ENCODE results near the gene CNTN5.

DNA sequence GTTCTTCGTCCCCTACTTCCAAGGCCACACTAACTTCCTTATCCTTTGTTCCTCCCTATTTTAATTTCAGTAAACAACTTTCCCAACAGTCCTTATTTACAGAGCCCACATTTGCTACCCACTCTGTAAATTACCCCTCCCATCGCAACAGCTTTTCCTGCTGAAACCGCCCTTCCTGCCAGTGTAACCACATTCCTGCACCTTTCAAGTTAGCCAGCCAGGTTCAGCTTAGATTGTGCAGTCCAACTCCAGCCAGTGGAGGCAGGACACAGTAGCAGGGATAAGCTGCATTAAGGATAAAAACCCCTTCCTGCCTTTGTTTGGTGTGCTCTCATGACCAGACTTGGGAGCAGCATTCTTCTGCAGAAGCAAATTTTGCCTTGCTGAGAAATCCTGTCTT is 898.0 kb downstream of the CNTN5 start:
- TF ChIP-seq, protein P1, sequence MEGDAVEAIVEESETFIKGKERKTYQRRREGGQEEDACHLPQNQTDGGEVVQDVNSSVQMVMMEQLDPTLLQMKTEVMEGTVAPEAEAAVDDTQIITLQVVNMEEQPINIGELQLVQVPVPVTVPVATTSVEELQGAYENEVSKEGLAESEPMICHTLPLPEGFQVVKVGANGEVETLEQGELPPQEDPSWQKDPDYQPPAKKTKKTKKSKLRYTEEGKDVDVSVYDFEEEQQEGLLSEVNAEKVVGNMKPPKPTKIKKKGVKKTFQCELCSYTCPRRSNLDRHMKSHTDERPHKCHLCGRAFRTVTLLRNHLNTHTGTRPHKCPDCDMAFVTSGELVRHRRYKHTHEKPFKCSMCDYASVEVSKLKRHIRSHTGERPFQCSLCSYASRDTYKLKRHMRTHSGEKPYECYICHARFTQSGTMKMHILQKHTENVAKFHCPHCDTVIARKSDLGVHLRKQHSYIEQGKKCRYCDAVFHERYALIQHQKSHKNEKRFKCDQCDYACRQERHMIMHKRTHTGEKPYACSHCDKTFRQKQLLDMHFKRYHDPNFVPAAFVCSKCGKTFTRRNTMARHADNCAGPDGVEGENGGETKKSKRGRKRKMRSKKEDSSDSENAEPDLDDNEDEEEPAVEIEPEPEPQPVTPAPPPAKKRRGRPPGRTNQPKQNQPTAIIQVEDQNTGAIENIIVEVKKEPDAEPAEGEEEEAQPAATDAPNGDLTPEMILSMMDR (IDR thresholded peaks at IDR 0.05 in 4 of 5, conservative IDR thresholded peaks at IDR 0.05 in 1 of 5) = no peak
- no peak for TF ChIP-seq POLR2A (IDR thresholded peaks at IDR 0.05)

Data from gastrocnemius medialis (tissue), 4 donors.